Measurements from ENCODE around the gene TMEM62. TPM values are rescaled to one million over a fixed set of nuclear protein-coding genes. Genes with fewer than 3 reads are reported as not detected.

The TMEM62 gene
- total RNA-seq, result 38.3 and 52.2 TPM in 2 replicates

DNA sequence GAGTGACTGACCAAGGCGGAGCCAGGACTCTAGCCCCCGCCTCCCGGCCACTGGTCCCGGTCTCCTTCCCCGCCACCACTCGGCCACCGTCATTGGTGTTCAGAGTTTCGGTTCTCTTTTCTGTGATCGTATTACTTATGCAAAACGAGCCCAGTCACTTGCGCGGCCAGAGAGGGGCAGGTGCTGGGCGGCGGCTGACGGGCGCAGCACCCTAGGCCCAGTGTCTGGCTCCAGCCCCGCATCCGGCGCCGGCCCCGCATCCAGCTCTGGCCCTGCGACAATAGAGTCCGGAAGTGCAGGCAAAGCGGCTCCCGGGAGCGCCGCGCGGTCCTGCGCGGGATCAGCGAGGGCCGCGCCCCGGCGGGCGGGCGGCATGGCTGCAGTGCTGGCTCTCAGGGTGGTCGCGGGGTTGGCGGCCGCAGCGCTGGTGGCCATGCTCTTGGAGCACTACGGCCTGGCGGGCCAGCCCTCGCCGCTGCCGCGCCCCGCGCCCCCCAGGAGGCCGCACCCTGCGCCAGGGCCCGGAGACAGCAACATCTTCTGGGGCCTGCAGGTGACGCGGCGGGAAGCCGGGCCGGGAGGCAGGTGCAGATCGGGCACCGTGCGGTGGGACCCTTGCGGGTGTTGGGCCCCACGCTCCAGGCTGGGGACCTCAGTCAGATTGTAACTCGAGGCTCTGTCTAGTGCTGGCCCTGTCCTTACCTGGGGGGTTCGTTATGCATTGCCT, at the start of gene TMEM62:
Gene TMEM62 (plus strand): TSS at position 157 of the 727 bp plus-strand sequence. CDS start 217 bp downstream, at position 374.
- Mint-ChIP-seq H3K4me1 (peaks cover 31% of the 10 kb centered on the region), H3K27ac (peak within 1 kb of the TSS; percentile 86), H3K9me3 (peaks cover 8% of the 10 kb centered on the region), H3K4me3 (peak within 1 kb of the TSS; percentile 89), H3K36me3 (ENCODE audit: low read depth) (peaks cover 34% of the 10 kb centered on the region), H3K27me3 (no peaks in the 10 kb centered on the region)
- peak; percentile 74 for DNase-seq
- TF ChIP-seq, protein P1, sequence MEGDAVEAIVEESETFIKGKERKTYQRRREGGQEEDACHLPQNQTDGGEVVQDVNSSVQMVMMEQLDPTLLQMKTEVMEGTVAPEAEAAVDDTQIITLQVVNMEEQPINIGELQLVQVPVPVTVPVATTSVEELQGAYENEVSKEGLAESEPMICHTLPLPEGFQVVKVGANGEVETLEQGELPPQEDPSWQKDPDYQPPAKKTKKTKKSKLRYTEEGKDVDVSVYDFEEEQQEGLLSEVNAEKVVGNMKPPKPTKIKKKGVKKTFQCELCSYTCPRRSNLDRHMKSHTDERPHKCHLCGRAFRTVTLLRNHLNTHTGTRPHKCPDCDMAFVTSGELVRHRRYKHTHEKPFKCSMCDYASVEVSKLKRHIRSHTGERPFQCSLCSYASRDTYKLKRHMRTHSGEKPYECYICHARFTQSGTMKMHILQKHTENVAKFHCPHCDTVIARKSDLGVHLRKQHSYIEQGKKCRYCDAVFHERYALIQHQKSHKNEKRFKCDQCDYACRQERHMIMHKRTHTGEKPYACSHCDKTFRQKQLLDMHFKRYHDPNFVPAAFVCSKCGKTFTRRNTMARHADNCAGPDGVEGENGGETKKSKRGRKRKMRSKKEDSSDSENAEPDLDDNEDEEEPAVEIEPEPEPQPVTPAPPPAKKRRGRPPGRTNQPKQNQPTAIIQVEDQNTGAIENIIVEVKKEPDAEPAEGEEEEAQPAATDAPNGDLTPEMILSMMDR (IDR thresholded peaks at IDR 0.05), result no peak
- ChIA-PET POLR2A (interaction anchor here (1.0 to 2.6 kb wide), 8 partner anchors 10 to 861 kb away, joined by 3 to 24 read pairs (median 6); partner anchors contain the start of genes CCNDBP1, GANC, TMEM87A and UBR1), CTCF (interaction anchor here (0.6 kb wide), 1 partner anchor 71 kb away, joined by 3 read pairs; no protein-coding TSS in a partner anchor)
- intact Hi-C loops (cut with micrococcal nuclease), result loop anchor here (1.0 to 2.0 kb wide), 3 partner anchors 15 to 52 kb away; partner anchors contain the start of genes CCNDBP1 and UBR1
- ATAC-seq (ENCODE audit: low read depth), result peak; percentile 92

DNA sequence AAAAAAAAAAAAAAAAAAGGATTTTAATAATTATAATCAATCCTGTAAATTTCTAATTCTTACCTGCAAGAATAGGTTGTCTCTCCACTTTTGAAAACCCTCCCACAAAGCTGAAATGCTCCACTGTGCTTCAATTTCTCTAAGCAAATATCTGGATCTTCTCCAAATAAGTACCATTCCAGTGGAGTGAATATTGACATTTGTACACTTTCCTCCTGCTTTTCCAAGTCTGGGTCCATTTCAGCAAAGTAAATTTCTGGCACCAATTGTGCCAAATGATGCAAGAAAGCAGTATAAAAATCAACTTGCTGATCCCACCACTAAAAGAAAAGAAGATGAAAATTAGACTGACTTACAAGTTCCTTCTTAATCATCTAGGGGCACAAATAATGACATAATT, 47.5 kb upstream of the TMEM62 start:
- Mint-ChIP-seq H3K9me3 (no peaks in the 10 kb centered on the region), H3K27me3 (no peaks in the 10 kb centered on the region), H3K4me1 (peaks cover 17% of the 10 kb centered on the region), H3K4me3 (no peak overlapping the region), H3K36me3 (ENCODE audit: low read depth) (peaks cover 57% of the 10 kb centered on the region), H3K27ac (no peak overlapping the region)
- no peak for DNase-seq
- CTCF ChIA-PET, result no interaction called here
- intact Hi-C loops (cut with micrococcal nuclease), result no loop called here
- POLR2A ChIA-PET, result no interaction called here
- TF ChIP-seq, protein P1 (IDR thresholded peaks at IDR 0.05), result no peak
- ATAC-seq (ENCODE audit: low read depth), result no peak

DNA sequence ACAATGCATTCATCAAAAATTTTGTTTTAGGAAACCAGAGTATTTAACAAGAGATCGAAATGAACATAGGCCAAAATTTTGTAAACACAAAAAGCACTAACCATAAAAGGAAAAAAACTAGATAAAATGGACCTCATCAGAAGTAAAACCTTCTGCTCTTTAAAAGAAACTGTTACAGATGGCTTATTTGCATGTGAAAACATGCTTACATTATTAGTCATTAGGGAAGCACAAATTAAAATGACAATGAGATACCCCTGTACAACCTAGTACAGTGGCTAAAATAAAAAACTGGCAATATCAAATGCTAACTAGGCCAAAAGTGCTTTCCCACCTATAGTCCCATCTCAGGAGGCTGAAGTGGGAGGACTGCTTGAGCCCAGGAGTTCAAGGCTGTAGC, 46.8 kb upstream of the TMEM62 start:
- no peak for ATAC-seq (ENCODE audit: low read depth)
- peaks cover 56% of the 10 kb centered on the region for H3K36me3 Mint-ChIP-seq (ENCODE audit: low read depth)
- H3K27ac Mint-ChIP-seq, result no peak overlapping the region
- TF ChIP-seq, protein P1 (IDR thresholded peaks at IDR 0.05), result no peak
- CTCF ChIA-PET, result no interaction called here
- intact Hi-C loops (cut with micrococcal nuclease), result no loop called here
- peaks cover 17% of the 10 kb centered on the region for H3K4me1 Mint-ChIP-seq
- POLR2A ChIA-PET, result no interaction called here
- no peak for DNase-seq
- H3K27me3 Mint-ChIP-seq, result no peaks in the 10 kb centered on the region
- H3K4me3 Mint-ChIP-seq, result no peak overlapping the region
- no peaks in the 10 kb centered on the region for H3K9me3 Mint-ChIP-seq

GRCh38 chr15:43091859-43092258, 41.5 kb upstream of the TMEM62 start:
- POLR2A ChIA-PET, result interaction anchor here (0.6 to 2.1 kb wide), 2 partner anchors 12 to 14 kb away, joined by 3 to 5 read pairs; partner anchors contain the start of gene UBR1
- Mint-ChIP-seq H3K27me3 (no peaks in the 10 kb centered on the region), H3K9me3 (no peaks in the 10 kb centered on the region), H3K27ac (no peak overlapping the region), H3K4me3 (no peak overlapping the region), H3K36me3 (ENCODE audit: low read depth) (peaks cover 51% of the 10 kb centered on the region), H3K4me1 (peaks cover 46% of the 10 kb centered on the region)
- no peak for ATAC-seq (ENCODE audit: low read depth)
- DNase-seq, result no peak
- TF ChIP-seq, protein P1 (IDR thresholded peaks at IDR 0.05), result no peak
- intact Hi-C loops (cut with micrococcal nuclease), result no loop called here
- CTCF ChIA-PET, result no interaction called here

DNA sequence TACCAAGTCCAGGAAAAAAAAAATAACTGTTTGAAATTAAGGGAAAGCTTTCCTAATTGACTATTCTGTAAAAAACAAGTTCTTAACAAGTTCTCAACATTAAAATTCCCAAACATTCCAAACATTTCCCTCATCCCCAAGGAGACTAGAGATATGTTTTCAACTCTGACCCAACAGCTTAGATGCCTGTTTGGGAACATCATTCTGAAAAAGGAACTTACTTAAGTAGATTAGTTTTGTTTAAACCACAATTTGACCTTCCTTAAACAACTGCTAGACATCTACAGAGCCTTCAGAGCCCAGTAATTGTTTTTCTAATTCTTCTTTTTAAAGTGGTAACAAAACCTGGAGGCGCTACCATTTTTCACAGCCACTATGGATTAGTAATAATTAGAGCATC, 40.4 kb upstream of the TMEM62 start:
- TF ChIP-seq, protein P1 (IDR thresholded peaks at IDR 0.05), result no peak
- no peak overlapping the region for H3K27ac Mint-ChIP-seq
- DNase-seq (no peak), ATAC-seq (ENCODE audit: low read depth) (no peak)
- H3K4me1 Mint-ChIP-seq, result peaks cover 51% of the 10 kb centered on the region
- H3K36me3 Mint-ChIP-seq (ENCODE audit: low read depth), result peaks cover 58% of the 10 kb centered on the region
- no peaks in the 10 kb centered on the region for H3K9me3 Mint-ChIP-seq
- CTCF ChIA-PET, result no interaction called here
- intact Hi-C loops (cut with micrococcal nuclease), result no loop called here
- H3K4me3 Mint-ChIP-seq, result no peak overlapping the region
- POLR2A ChIA-PET, result interaction anchor here (1.6 kb wide), 1 partner anchor 11 kb away, joined by 4 read pairs; no protein-coding TSS in a partner anchor
- no peaks in the 10 kb centered on the region for H3K27me3 Mint-ChIP-seq
